ENCODE measurements around the gene RASA2. TPM values are rescaled to one million over a fixed set of nuclear protein-coding genes. Genes with fewer than 3 reads are reported as not detected.

RASA2 gene
- total RNA-seq, 4 donors from 2014 or later = 9.1 to 12.8 (median 10.6) TPM

GRCh38 chr3:141647562-141647915 lies 160.7 kb downstream of the RASA2 start:
- Histone ChIP-seq H3K4me1 (no peaks in the 10 kb centered on the region), H3K36me3 (no peaks in the 10 kb centered on the region), H3K4me3 (no peak overlapping the region), H3K9me3 (no peaks in the 10 kb centered on the region), H3K27me3 (no peaks in the 10 kb centered on the region), H3K27ac (replicated peaks in 1 of 4) (no peak overlapping the region)
- 62% methylated on average over 3 of the region's 3 CpGs for WGBS
- TF ChIP-seq EP300 (IDR thresholded peaks at IDR 0.05) (no peak), POLR2A (IDR thresholded peaks at IDR 0.05; ENCODE audit: low read depth) (no peak), POLR2AphosphoS5 (IDR thresholded peaks at IDR 0.05) (no peak), CTCF (IDR thresholded peaks at IDR 0.05) (no peak)
- no peak for DNase-seq (ENCODE audit: extremely low spot score)
- intact Hi-C loops (cut with DNase I) = loop anchor here (10.0 kb wide), 1 partner anchor 183 kb away; no protein-coding TSS in a partner anchor

GRCh38 chr3:141648055-141648910 lies 161.5 kb downstream of the RASA2 start:
- H3K9me3 ChIP-seq = no peaks in the 10 kb centered on the region
- no peaks in the 10 kb centered on the region for H3K4me1 ChIP-seq
- H3K4me3 ChIP-seq = no peak overlapping the region
- WGBS = 76% methylated on average over 9 of the region's 9 CpGs
- DNase-seq (ENCODE audit: extremely low spot score) = no peak
- intact Hi-C loops (cut with DNase I) = loop anchor here (10.0 kb wide), 1 partner anchor 183 kb away; no protein-coding TSS in a partner anchor
- no peak overlapping the region for H3K27ac ChIP-seq (replicated peaks in 1 of 4)
- no peak for TF ChIP-seq EP300 (IDR thresholded peaks at IDR 0.05)
- TF ChIP-seq POLR2AphosphoS5 (IDR thresholded peaks at IDR 0.05) = no peak
- TF ChIP-seq CTCF (IDR thresholded peaks at IDR 0.05) = no peak
- TF ChIP-seq POLR2A (IDR thresholded peaks at IDR 0.05; ENCODE audit: low read depth) = no peak
- H3K27me3 ChIP-seq = no peaks in the 10 kb centered on the region
- H3K36me3 ChIP-seq = no peaks in the 10 kb centered on the region

GRCh38 chr3:141649871-141650270 lies 163.0 kb downstream of the RASA2 start:
- Histone ChIP-seq H3K36me3 (no peaks in the 10 kb centered on the region), H3K4me1 (no peaks in the 10 kb centered on the region), H3K27ac (replicated peaks in 1 of 4) (no peak overlapping the region), H3K9me3 (no peaks in the 10 kb centered on the region), H3K4me3 (no peak overlapping the region), H3K27me3 (no peaks in the 10 kb centered on the region)
- intact Hi-C loops (cut with DNase I) = loop anchor here (10.0 kb wide), 1 partner anchor 185 kb away; no protein-coding TSS in a partner anchor
- WGBS = 63% methylated on average over 3 of the region's 3 CpGs
- TF ChIP-seq POLR2A (IDR thresholded peaks at IDR 0.05; ENCODE audit: low read depth) (no peak), POLR2AphosphoS5 (IDR thresholded peaks at IDR 0.05) (no peak), CTCF (IDR thresholded peaks at IDR 0.05) (no peak), EP300 (IDR thresholded peaks at IDR 0.05) (no peak)
- no peak for DNase-seq (ENCODE audit: extremely low spot score)

- TF ChIP-seq POLR2AphosphoS5 (IDR thresholded peaks at IDR 0.05) (no peak), CTCF (IDR thresholded peaks at IDR 0.05) (no peak), POLR2A (IDR thresholded peaks at IDR 0.05; ENCODE audit: low read depth) (no peak), EP300 (IDR thresholded peaks at IDR 0.05) (no peak)
- Histone ChIP-seq H3K9me3 (no peaks in the 10 kb centered on the region), H3K27ac (replicated peaks in 1 of 4) (no peak overlapping the region), H3K27me3 (no peaks in the 10 kb centered on the region), H3K36me3 (no peaks in the 10 kb centered on the region), H3K4me1 (no peaks in the 10 kb centered on the region), H3K4me3 (no peak overlapping the region)
- intact Hi-C loops (cut with DNase I) = no loop called here
- 86% methylated on average over 2 of the region's 2 CpGs for WGBS
- no peak for DNase-seq (ENCODE audit: extremely low spot score)
These were observed 164.0 kb downstream of the RASA2 start for GRCh38 chr3:141650783-141651182.
